HG03066 (cell line): ENCODE measurements around the gene HTT.

Experiments
- ATAC-seq: cut with Tn5 transposase; IDR thresholded peaks from one replicate; pipeline ENCODE4 v1.9.1; 2021; ENCODE audit warnings: low read depth; ENCODE audit not compliant: unreplicated experiment

HTT gene

GRCh38 chr4:3285558-3286334 lies 211.3 kb downstream of the HTT start:
- ATAC-seq, result peak; percentile 92

GRCh38 chr4:3286335-3287175 lies 212.1 kb downstream of the HTT start:
- no peak for ATAC-seq

- ATAC-seq, result no peak
These were observed 212.9 kb downstream of the HTT start for GRCh38 chr4:3287271-3287971.

- ATAC-seq, result no peak
These were observed 213.6 kb downstream of the HTT start for GRCh38 chr4:3287972-3288570.

GRCh38 chr4:3288571-3289094 lies 214.2 kb downstream of the HTT start:
- ATAC-seq, result no peak

GRCh38 chr4:3290476-3290875 lies 216.0 kb downstream of the HTT start:
- no peak for ATAC-seq

- no peak for ATAC-seq
These were observed 216.4 kb downstream of the HTT start for GRCh38 chr4:3290889-3291321.

GRCh38 chr4:3291411-3291968 lies 217.0 kb downstream of the HTT start:
- ATAC-seq, result no peak

- peak; percentile 23 for ATAC-seq
These were observed 217.6 kb downstream of the HTT start for GRCh38 chr4:3291969-3292570.

- ATAC-seq, result peak; percentile 89
These were observed 218.3 kb downstream of the HTT start, which contains the start of gene RGS12 for GRCh38 chr4:3292571-3293400. Gene RGS12, plus strand, starts transcription at chr4:3293021. Its CDS starts 23,150 bp downstream, at chr4:3316171.
